ENCODE measurements around the gene OR5M11. TPM values are rescaled to one million over a fixed set of nuclear protein-coding genes. Genes with fewer than 3 reads are reported as not detected.
A peak's percentile ranks its signal among the peaks of the same experiment; 100 is the strongest.

Gene OR5M11
- total RNA-seq, 1 experiment from 2014 or later, result not detected

GRCh38 chr11:56522008-56522407, 21.0 kb downstream of the OR5M11 start:
- DNase-seq (ENCODE audit: unreplicated experiment), result peak; percentile 5
- Mint-ChIP-seq H3K36me3 (ENCODE audit: insufficient read depth, unreplicated experiment) (no peaks in the 10 kb centered on the region), H3K4me1 (ENCODE audit: insufficient read depth, unreplicated experiment) (no peaks in the 10 kb centered on the region), H3K4me3 (ENCODE audit: unreplicated experiment) (no peak overlapping the region), H3K9me3 (ENCODE audit: unreplicated experiment) (peaks cover 17% of the 10 kb centered on the region), H3K27me3 (ENCODE audit: insufficient read depth, unreplicated experiment) (no peaks in the 10 kb centered on the region), H3K27ac (ENCODE audit: low read depth, unreplicated experiment) (no peak overlapping the region)
- ChIA-PET CTCF (interaction anchor here (0.7 kb wide), 1 partner anchor 221 kb away, joined by 3 read pairs; no protein-coding TSS in a partner anchor), POLR2A (no interaction called here)
- no TSS peak for BruUV-seq (replicated peaks)
- TF ChIP-seq CTCF (IDR thresholded peaks at IDR 0.05; ENCODE audit: unreplicated experiment), result peak; percentile 25
- intact Hi-C loops (cut with micrococcal nuclease), result no loop called here

- Mint-ChIP-seq H3K27me3 (ENCODE audit: insufficient read depth, unreplicated experiment) (no peaks in the 10 kb centered on the region), H3K9me3 (ENCODE audit: unreplicated experiment) (peaks cover 21% of the 10 kb centered on the region), H3K4me1 (ENCODE audit: insufficient read depth, unreplicated experiment) (no peaks in the 10 kb centered on the region), H3K4me3 (ENCODE audit: unreplicated experiment) (no peak overlapping the region), H3K27ac (ENCODE audit: low read depth, unreplicated experiment) (no peak overlapping the region), H3K36me3 (ENCODE audit: insufficient read depth, unreplicated experiment) (peaks cover 7% of the 10 kb centered on the region)
- BruUV-seq (replicated peaks), result no TSS peak
- TF ChIP-seq CTCF (IDR thresholded peaks at IDR 0.05; ENCODE audit: unreplicated experiment), result no peak
- intact Hi-C loops (cut with micrococcal nuclease), result no loop called here
- ChIA-PET POLR2A (no interaction called here), CTCF (interaction anchor here (0.5 to 0.6 kb wide), 2 partner anchors 65 to 91 kb away, joined by 4 read pairs; no protein-coding TSS in a partner anchor)
- no peak for DNase-seq (ENCODE audit: unreplicated experiment)
Observed at GRCh38 chr11:56513280-56513679, 29.8 kb downstream of the OR5M11 start.

GRCh38 chr11:56509439-56509838, 33.6 kb downstream of the OR5M11 start:
- ChIA-PET POLR2A (no interaction called here), CTCF (interaction anchor here (1.1 kb wide), 1 partner anchor 238 kb away, joined by 4 read pairs; no protein-coding TSS in a partner anchor)
- intact Hi-C loops (cut with micrococcal nuclease), result no loop called here
- DNase-seq (ENCODE audit: unreplicated experiment), result no peak
- TF ChIP-seq CTCF (IDR thresholded peaks at IDR 0.05; ENCODE audit: unreplicated experiment), result no peak
- H3K4me1 Mint-ChIP-seq (ENCODE audit: insufficient read depth, unreplicated experiment), result no peaks in the 10 kb centered on the region
- H3K4me3 Mint-ChIP-seq (ENCODE audit: unreplicated experiment), result no peak overlapping the region
- peaks cover 13% of the 10 kb centered on the region for H3K9me3 Mint-ChIP-seq (ENCODE audit: unreplicated experiment)
- BruUV-seq (replicated peaks), result no TSS peak
- no peak overlapping the region for H3K27ac Mint-ChIP-seq (ENCODE audit: low read depth, unreplicated experiment)
- no peaks in the 10 kb centered on the region for H3K27me3 Mint-ChIP-seq (ENCODE audit: insufficient read depth, unreplicated experiment)
- peaks cover 7% of the 10 kb centered on the region for H3K36me3 Mint-ChIP-seq (ENCODE audit: insufficient read depth, unreplicated experiment)

GRCh38 chr11:56497010-56497409, 46.0 kb downstream of the OR5M11 start:
- no peaks in the 10 kb centered on the region for H3K36me3 Mint-ChIP-seq (ENCODE audit: insufficient read depth, unreplicated experiment)
- H3K9me3 Mint-ChIP-seq (ENCODE audit: unreplicated experiment), result peaks cover 15% of the 10 kb centered on the region
- ChIA-PET CTCF (no interaction called here), POLR2A (no interaction called here)
- H3K4me1 Mint-ChIP-seq (ENCODE audit: insufficient read depth, unreplicated experiment), result no peaks in the 10 kb centered on the region
- DNase-seq (ENCODE audit: unreplicated experiment), result no peak
- no peaks in the 10 kb centered on the region for H3K27me3 Mint-ChIP-seq (ENCODE audit: insufficient read depth, unreplicated experiment)
- TF ChIP-seq CTCF (IDR thresholded peaks at IDR 0.05; ENCODE audit: unreplicated experiment), result no peak
- intact Hi-C loops (cut with micrococcal nuclease), result no loop called here
- H3K4me3 Mint-ChIP-seq (ENCODE audit: unreplicated experiment), result no peak overlapping the region
- BruUV-seq (replicated peaks), result no TSS peak
- H3K27ac Mint-ChIP-seq (ENCODE audit: low read depth, unreplicated experiment), result no peak overlapping the region
